HepG2 (cell line): ENCODE measurements around the gene CIAO2A. TPM values are rescaled to one million over a fixed set of nuclear protein-coding genes. Genes with fewer than 3 reads are reported as not detected.

Experiments used
- ARID5B ChIP-seq: IDR thresholded peaks from 2 replicates; pipeline ENCODE4 v1.4.0; 2020; ENCODE audit warnings: mild to moderate bottlenecking, missing genetic modification reagents
- CERS6 ChIP-seq: sonication (generic); formaldehyde crosslinking; IDR thresholded peaks from 2 replicates; pipeline ENCODE4 v1.5.0; 2020; ENCODE audit warnings: missing genetic modification reagents
- FOXP1 ChIP-seq, 2 experiments: fragments of 450-650 bp in 1 of 2; IDR thresholded peaks; 2 replicates each; pipeline ENCODE4 v1.6.1; 2017 to 2018; ENCODE audit warnings: antibody characterized with exemption in 1 of 2
- HNRNPK ChIP-seq: fragments of 200-400 bp; formaldehyde crosslinking; IDR thresholded peaks from 2 replicates; pipeline ENCODE4 v1.6.1; 2018; ENCODE audit warnings: low read length, low read depth, moderate library complexity, mild to moderate bottlenecking; ENCODE audit not compliant: poor library complexity, severe bottlenecking
- IRF1 ChIP-seq: sonication (generic); formaldehyde crosslinking; IDR thresholded peaks from 2 replicates; pipeline ENCODE4 v1.4.0; 2020; ENCODE audit warnings: low read depth, mild to moderate bottlenecking, missing genetic modification reagents
- MIER2 ChIP-seq: IDR thresholded peaks from 2 replicates; pipeline ENCODE4 v1.6.1; 2016; ENCODE audit warnings: missing biosample characterization, missing genetic modification reagents
- MTERF4 ChIP-seq: sonication (generic); formaldehyde crosslinking; IDR thresholded peaks from 2 replicates; pipeline ENCODE4 v1.8.0; 2023; ENCODE audit warnings: mild to moderate bottlenecking, missing genetic modification reagents
- PCBP2 ChIP-seq: fragments of 200-400 bp; formaldehyde crosslinking; optimal IDR thresholded peaks from 2 replicates; pipeline ENCODE3; 2018; ENCODE audit warnings: low read length, low read depth; ENCODE audit not compliant: poor library complexity, severe bottlenecking
- POLR2AphosphoS5 ChIP-seq: IDR thresholded peaks from 2 replicates; pipeline ENCODE4 v1.6.1; 2012; ENCODE audit warnings: low read depth, low read length
- REPIN1 ChIP-seq: sonication (generic); formaldehyde crosslinking; IDR thresholded peaks from 2 replicates; pipeline ENCODE4 v1.8.0; 2022; ENCODE audit warnings: missing genetic modification reagents, low read depth, mild to moderate bottlenecking, borderline replicate concordance
- SRSF4 ChIP-seq: fragments of 200-400 bp; formaldehyde crosslinking; IDR thresholded peaks from one replicate; pipeline ENCODE4 v1.6.1; 2018; ENCODE audit warnings: mild to moderate bottlenecking, low read depth, low read length, moderate library complexity; ENCODE audit not compliant: poor library complexity, severe bottlenecking
- YEATS2 ChIP-seq: sonication (generic); formaldehyde crosslinking; IDR thresholded peaks from 2 replicates; pipeline ENCODE4 v1.4.0; 2020; ENCODE audit warnings: missing genetic modification reagents, borderline replicate concordance
- ZNF225 ChIP-seq: sonication (generic); formaldehyde crosslinking; IDR thresholded peaks from 2 replicates; pipeline ENCODE4 v1.4.0; 2020; ENCODE audit warnings: mild to moderate bottlenecking, missing genetic modification reagents
- ZNF296 ChIP-seq: sonication (generic); formaldehyde crosslinking; conservative IDR thresholded peaks from 2 replicates; pipeline ENCODE4 v1.5.0; 2020; ENCODE audit warnings: mild to moderate bottlenecking, missing genetic modification reagents
- ZNF30 ChIP-seq: sonication (generic); formaldehyde crosslinking; IDR thresholded peaks from 2 replicates; pipeline ENCODE4 v1.5.0; 2020; ENCODE audit warnings: mild to moderate bottlenecking, missing genetic modification reagents
- ZNF468 ChIP-seq: sonication (generic); formaldehyde crosslinking; IDR thresholded peaks from 2 replicates; pipeline ENCODE4 v1.8.0; 2022; ENCODE audit warnings: mild to moderate bottlenecking, moderate library complexity, missing genetic modification reagents
- ZNF672 ChIP-seq: sonication (generic); formaldehyde crosslinking; IDR thresholded peaks from 2 replicates; pipeline ENCODE4 v1.8.1; 2022; ENCODE audit warnings: missing genetic modification reagents
- ZNF782 ChIP-seq: sonication (generic); formaldehyde crosslinking; IDR thresholded peaks from 2 replicates; pipeline ENCODE4 v1.4.0; 2020; ENCODE audit warnings: missing genetic modification reagents, mild to moderate bottlenecking, borderline replicate concordance
- polyA plus RNA-seq, 8 experiments: library from polyadenylated mRNA; depleted of rRNA in 3 of 8; stranded (reverse) in 7 of 8; unstranded in 1 of 8; fragments of >200 nt; fragmentation: Illumina TruSeq in 4 of 8; extraction: Trizol in 4 of 8; gene quantifications; 2 replicates each; pipeline versions ENCODE4 v1.2.1 to v1.2.3, GENCODE V29; 2011 to 2016; ENCODE audit warnings: low read depth in 4 of 8, missing spikeins in 1 of 8, mixed read lengths in 1 of 8; ENCODE audit not compliant: insufficient read depth in 1 of 8
- total RNA-seq, 5 experiments: library from RNA; depleted of rRNA; stranded (reverse); fragments of >200 nt; fragmentation: Illumina TruSeq; extraction: Trizol; gene quantifications; 2 replicates each; pipeline ENCODE4 v1.2.3, GENCODE V29; 2016; ENCODE audit warnings: low read depth in 1 of 5
- TF ChIP-seq, protein P1 (sequence below): IDR thresholded peaks from 2 replicates; pipeline ENCODE4 v1.6.1; 2016; ENCODE audit warnings: mild to moderate bottlenecking, missing biosample characterization, missing genetic modification reagents
- TF ChIP-seq, protein P2 (sequence below): IDR thresholded peaks from 2 replicates; pipeline ENCODE4 v1.6.1; 2016

CIAO2A gene
- total and polyA plus RNA-seq, 2 of the 13 experiments (the other 11 are each of a cell fraction or from before 2014, with no cell fraction given): 83.0 to 100 TPM

DNA sequence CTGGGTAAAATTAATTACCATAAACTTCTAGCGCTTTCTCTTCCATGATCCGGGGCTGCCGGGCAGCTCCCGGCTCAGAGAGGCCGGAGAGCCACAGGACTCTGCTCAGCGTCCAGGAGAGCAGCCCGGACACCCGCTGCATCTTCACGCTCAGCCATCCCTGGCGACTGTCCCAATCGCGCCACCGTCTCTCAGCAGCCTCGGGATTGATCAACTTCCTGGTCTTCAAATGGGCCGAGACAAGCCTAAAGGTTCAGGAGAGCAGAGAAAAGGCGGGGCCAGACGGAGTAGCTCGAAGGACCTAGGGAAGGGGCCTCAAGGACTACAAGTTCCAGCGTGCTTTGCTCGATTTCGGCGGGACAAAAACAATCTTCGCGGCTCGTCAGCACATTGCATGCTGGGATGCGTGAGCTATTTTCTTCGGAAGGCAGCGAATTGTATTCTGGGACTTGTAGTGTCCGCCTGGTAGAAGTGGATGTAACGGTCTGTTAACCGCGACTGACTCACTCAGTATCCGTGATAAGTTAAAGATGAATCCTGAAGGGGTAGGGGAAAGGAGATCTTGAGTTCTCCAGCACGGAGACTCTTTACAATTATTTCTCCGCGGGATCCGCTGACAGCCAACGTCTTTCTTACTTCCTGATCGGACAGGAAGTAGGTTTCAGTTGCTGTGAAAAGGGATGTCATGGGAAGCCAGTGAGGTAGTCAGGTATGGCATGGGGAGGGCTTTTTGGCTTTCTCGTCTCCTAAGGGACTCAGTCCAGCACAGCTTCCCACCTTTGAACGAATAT, at the start of gene CIAO2A (continued):
- TF ChIP-seq POLR2AphosphoS5 (peak; percentile 62), ZNF296 (CRISPR knock-in tag) (no peak), ZNF30 (no peak), ZNF782 (CRISPR knock-in tag) (no peak; the same call in 1 of the 2 replicates), ZNF468 (CRISPR knock-in tag) (no peak), CERS6 (CRISPR knock-in tag) (no peak), ZNF672 (no peak), PCBP2 (no peak), REPIN1 (CRISPR knock-in tag) (no peak), ZNF225 (CRISPR knock-in tag) (no peak; the same call in 1 of the 2 replicates), MTERF4 (CRISPR knock-in tag) (no peak), MIER2 (CRISPR knock-in tag) (no peak), YEATS2 (CRISPR knock-in tag) (no peak; the same call in 1 of the 2 replicates), IRF1 (CRISPR knock-in tag) (no peak), FOXP1 (IDR thresholded peaks at IDR 0.05) (no peak), FOXP1 (CRISPR knock-in tag; IDR thresholded peaks at IDR 0.05) (no peak), HNRNPK (no peak), SRSF4 (no peak), ARID5B (CRISPR knock-in tag) (no peak; the same call in 1 of the 2 replicates)
- TF ChIP-seq, protein P1, sequence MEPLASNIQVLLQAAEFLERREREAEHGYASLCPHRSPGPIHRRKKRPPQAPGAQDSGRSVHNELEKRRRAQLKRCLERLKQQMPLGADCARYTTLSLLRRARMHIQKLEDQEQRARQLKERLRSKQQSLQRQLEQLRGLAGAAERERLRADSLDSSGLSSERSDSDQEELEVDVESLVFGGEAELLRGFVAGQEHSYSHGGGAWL (CRISPR knock-in tag): no peak
- TF ChIP-seq, protein P2, sequence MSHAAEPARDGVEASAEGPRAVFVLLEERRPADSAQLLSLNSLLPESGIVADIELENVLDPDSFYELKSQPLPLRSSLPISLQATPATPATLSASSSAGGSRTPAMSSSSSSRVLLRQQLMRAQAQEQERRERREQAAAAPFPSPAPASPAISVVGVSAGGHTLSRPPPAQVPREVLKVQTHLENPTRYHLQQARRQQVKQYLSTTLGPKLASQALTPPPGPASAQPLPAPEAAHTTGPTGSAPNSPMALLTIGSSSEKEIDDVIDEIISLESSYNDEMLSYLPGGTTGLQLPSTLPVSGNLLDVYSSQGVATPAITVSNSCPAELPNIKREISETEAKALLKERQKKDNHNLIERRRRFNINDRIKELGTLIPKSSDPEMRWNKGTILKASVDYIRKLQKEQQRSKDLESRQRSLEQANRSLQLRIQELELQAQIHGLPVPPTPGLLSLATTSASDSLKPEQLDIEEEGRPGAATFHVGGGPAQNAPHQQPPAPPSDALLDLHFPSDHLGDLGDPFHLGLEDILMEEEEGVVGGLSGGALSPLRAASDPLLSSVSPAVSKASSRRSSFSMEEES: 0 out of 2 replicates have a peak, but pooled peaks have one; percentile 61
